Stimulated activated CD4-positive, alpha-beta T cell treated with anti-CD3 and anti-CD28 coated beads, Interleukin-15, amount 100 ng/mL, for 24 hours (primary cell): Measurements from ENCODE around the gene SGCD.

ENCODE experiments used
- DNase-seq: peaks from one replicate; pipeline ENCODE4 v3.0.0-alpha.2; 2020

SGCD gene

DNA sequence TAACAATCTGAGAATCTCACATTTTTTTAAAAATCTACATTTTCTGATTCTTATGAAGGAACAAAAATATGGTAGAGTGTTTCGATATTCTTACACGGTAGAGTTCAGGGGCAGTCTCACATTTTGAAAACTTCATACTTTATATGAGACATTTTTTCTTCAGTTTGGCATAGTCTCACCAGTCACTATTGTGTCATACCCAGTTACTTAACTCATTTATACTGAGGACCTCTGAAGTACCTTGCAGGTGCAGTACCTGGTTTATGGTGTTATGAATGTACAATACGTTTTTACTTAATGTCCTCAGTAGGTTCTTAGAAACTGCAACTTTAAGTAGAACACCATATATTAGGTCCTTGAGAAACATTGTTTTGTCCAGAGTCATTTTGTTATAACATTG lies 196.6 kb downstream of the SGCD start:
- no peak for DNase-seq

DNA sequence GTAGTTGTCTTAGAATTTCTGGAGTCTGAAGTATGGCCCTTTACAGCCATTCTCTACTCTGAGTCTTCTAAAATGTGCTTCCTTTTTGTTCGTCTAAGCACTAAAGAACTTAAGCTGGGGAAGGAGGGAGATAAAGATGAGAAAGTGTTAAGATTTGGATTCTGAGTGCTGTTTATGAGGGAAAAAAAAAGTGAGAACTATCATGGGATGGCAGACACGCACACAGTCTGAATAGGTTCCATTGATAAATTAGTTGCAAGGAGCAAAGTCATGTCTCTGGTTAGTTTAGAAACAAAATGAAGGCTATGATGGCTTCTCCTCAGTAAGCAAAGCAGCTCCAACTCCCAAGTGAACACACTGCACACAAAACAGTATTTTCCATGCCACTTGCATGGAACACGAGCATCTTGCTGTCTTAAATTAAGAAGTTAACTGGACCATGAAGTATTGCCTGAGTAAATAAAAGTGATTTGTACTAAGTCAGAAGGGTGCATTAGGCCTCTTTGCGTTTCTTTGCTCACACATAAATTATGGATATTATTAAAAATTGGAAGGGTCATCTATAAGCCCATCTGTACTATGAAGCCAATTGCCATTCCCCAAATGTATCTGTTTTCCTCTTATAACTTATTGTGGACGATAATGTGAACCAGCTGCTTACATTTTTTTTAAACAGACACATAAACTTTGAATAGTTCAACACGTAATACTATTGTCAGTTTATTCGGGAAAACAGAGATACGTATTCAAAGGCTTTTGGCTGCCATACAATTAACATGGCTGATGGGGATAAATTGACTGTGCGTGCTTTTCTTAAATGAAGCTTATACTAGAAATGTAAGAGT lies 199.3 kb downstream of the SGCD start:
- DNase-seq, result no peak

DNA sequence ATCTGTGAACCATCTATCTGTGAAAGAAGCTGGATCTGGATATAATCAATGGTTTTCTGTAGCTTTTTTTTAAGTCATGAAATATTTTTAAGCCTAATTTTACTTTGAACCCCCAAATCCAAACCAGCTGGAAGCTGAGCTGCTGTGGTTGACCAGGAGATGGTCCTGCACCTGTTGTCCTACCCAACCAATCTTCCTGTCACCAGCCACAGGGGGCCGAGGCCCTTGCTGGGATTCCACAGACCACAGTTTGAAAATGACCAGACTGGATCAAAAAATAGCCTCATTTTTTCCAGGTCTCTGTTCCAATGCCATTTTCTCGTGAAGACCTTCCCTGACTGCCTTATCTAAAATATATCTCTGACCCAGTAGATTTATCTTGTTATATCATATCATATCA lies 200.6 kb downstream of the SGCD start:
- no peak for DNase-seq

DNA sequence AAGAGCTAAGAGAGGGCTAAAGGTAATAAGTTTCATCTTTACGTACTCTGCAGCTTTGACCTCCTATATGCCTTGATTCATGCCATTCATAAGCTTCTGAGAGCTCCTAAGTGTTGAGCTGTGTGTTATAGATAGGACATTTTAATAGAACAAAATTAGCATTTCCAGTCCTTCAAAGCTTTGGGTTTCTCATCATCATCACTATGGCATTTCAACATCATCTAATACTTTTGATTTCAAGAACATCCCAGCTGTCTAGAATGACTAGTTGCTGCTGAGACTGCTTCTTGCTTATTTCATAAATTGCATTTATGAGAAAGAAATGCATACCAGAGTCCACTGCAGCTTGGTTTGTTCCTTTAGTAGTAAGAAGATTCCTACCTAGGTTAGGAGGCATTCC lies 201.7 kb downstream of the SGCD start:
- no peak for DNase-seq

DNA sequence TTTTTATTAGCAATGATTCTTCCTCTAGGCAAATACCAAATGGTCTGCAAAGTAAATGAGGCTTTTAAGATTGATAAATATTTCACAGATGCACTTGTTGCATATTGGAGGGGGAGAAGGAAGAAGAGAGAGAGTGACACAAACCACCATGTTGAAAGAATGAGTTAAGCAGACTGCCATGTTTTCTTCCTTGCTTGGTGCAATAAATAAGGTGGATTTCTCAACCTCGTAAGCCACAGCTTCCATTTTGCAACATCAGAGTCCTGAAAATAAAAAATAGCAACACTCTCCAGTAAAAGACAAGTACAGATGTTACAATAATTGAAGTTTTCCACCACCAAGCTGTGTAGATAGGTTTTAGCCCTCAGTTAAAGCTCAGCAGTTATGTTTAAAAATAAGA lies 202.9 kb downstream of the SGCD start:
- no peak for DNase-seq

DNA sequence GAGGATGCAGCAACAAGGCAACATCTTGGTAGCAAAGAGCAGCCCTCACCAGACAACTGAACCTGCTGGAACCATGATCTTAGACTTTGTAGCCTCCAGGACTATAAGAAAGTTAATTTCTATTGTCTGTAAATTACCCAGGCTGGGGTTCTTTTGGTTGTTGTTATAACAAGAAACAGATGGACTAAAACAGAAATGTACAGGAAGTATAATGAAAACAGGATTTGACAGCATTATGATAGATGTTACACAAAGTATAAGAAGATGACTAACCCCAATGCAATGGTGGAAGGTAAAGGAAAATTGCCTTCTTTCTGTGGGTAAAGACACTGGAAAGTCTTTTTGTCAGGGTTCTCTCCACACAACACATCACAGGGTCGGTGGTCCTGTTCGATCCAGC lies 204.2 kb downstream of the SGCD start:
- no peak for DNase-seq

DNA sequence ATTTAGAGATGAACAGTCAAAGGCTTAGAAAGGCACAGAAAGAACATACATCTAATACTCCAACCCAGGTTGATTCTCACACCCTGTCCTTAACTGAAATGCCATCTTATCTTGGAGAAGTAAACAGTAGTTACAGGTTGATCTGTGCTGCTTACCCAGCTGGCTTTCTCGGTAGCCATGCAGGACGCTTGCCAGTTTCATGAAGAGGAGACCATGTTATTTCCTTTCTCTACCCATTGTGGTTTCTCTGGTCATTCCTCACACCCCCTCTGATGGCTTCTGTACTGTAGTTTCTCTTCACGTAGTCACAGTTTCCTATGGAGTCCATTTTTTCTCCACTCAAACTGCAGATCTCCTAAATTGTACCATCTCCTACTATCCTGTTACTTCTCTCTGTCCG lies 206.0 kb downstream of the SGCD start:
- no peak for DNase-seq

DNA sequence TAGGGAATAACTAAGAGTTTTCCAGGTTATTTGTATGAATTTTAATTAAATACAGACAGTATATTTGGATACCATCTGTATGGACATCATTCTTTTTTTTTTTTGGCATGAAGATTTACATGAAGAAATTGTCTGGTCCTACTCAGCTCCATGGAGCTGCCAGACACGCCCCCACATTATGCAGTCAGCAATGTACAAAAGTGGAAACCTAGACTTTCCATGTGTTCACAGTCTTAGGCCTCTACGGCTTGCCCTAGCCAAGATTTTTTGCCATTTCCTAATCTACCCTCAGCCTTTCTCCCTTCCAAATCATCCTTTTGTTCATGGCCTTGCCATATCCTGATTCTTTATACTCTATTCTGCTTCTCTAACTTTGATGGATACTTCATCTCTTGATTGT lies 207.1 kb downstream of the SGCD start:
- no peak for DNase-seq

DNA sequence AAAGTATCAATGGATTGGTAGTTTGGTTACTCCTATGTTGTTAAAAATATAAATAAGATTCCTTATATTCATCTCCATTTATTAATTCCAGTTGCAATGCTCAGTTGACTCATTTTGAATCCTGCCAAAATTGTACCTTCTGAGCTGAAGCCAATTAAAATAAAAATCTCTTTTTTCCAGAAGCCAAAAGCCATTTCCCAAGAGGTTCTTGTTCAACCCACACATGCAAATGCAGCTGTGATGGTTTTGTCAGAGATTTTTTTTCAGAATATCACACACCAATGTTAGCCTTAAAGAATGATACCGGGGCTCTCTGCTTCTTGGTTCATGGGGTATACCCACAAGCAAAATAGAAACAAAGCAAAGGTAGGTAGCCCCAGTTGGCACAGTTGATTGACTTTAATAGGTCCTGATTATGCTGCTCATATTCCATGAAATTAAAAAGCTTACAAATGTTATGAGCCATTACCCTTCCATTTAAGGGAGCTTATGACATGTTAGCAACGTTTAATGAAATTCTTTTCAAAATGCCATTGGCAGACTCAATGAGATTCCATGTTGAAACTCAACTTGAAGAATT lies 208.0 kb downstream of the SGCD start:
- DNase-seq, result no peak

DNA sequence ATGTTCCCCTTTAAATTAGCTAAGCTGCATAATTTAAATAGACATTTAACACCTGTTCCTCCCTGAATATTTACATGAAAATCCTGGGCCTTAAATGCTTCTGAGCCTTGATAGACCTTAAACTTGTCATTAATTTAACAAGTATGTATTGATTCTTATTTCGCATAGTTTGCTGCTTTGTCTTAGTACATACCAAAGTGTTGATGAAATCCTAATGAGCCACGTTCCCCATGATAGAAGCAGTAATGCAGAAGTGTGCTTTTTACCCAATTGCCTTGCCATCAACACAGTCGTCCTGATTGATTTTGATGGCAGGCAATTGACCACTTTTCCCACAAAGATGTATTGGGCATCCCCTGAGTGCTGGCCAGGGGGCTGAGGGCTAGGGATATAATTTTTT lies 213.5 kb downstream of the SGCD start:
- DNase-seq, result no peak

DNA sequence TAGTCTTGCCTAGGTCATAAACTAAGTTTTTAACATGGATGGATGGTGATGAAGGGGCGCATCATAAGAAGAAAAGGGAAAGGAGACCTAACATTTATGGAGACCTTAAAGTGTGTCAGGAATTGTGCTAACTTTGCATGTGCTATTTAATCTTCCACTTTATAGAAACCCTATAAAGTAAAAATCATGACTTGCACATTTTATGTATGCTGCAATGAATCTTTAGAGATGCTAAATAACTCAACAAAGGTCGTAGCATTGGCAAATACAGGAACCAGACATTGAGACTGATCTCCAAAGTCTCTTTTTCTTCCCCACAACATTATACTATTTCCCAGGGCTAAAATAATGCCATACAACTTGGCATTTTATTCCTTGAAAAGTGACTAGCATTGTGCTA lies 214.6 kb downstream of the SGCD start:
- DNase-seq, result no peak

DNA sequence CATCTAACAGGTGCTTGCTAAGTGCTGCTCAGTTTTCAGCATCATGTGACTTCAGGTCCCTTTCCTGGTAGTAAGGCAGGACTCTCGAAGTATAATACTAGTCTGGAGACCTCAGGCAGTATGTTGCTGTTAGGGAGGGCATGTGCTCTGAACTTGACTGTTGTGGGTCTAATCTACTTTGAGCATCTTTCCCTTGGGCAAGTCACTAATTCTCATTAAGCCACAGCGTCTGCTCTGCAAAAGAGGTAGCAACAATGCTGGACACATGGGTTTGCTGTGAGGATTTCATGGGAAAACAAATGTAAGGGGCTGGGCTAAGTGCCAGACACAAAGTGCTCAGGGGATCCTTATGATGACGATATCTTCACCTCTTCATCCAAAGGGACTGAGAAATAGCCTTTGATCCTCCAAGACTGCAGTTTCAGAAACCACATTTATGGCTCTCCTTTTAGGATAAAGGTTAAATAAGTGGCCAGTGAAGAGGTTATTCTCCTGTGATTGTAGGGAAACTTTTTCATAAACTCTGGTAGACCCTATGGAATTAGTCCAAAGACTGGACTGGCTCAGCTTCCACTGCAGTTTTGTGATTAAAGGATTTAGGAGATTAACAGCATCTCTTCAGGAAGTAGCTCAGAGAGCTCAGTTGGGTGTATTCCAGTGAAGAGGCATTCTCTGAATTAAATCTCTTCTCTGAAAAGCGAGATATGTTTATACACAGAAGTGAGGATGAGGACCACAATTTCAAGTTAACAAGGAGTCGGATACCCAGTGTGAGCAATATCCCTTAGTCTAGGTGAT lies 216.6 kb downstream of the SGCD start:
- DNase-seq, result no peak

DNA sequence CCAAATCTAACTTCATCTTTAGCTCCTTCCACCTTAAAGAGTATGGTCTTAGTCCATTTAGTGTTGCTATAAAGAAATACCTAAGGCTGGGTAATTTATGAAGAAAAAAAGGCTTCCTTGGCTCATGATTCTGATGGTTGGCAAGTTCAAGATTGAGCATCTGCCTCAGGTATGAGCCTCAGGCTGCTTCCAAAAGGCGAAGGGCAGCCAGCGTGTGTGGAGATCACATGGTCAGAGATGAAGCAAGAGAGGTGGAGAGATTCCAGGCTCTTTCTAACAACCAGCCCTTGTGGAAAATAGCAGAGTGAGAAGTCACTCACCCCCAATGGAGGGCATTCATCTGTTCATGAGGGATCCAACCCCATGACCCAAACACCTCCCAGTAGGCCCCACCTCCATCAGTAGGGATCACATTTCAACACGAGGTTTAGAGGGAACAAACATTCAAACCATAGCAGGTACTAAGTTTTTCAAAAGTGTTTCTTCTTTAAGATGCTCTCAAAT lies 225.9 kb downstream of the SGCD start:
- DNase-seq, result no peak

DNA sequence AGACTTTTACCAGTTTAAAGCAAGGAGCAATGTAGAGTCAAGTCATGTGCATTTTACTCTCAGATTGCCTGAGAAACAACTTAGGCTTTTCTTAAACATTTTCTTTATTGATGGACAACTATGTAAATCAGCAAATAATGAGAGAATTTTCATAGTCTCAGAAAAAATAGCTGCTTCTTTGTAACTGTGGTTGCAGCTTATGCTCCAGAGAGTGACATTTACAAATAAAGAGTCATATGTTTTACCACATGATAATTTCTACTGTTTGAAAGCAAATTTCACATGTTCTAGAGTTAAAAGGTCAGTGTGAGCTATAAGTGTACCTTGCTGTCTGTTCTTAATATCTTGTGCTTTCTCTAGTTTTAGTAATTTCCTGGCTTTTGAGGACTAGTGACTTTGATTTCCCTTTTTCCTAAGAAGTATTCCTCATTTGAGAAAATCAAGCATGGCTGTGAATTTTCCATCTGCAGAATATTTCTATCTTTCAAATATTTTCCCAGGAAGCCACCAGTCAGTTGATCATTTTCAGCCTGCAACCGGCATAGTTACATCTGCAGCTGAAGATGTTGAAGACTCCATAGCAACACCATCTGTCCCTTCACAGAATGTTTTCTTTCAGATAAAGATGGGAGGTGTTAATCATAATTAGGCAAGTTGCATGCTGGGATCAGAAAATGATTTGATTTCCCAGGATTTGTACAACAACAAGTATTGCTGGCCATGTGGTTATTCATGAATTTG lies 229.9 kb downstream of the SGCD start:
- no peak for DNase-seq

DNA sequence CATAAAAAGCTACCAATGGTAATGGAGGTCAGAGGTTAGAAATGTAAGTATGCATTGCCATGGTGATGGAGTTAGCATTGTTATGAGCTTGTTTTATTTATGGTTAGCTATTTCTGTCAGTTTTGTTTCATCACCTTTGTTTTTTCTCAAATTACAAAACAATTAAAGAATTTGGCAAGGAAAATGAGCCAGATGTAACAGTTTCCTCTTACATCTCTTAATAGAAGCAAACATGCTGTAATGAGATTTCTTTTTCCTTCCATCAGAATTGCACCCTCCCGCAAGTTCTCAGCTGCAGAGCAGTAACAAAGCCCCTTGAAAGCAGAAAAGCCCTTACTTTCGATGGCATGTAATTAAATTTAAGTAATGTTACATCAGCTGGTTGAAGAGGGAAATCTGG lies 233.0 kb downstream of the SGCD start:
- DNase-seq, result no peak

DNA sequence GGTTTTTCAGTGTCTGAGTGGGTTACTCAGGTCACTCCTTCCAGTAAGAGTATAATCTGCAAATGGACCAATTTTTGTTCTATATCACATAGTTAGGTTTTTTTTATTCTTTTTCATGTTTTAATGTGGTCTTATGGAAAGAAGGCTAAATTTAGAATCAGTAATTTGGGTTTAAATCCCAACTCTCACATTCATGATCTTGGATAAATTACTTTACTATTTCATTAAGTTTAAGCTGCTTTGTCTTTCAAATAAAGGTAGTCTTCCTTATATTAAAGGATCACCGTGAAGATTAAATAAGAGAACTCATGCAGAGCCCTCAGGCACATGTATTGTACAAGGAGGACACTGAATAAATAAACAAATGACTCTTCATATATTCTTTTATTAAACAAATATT lies 234.7 kb downstream of the SGCD start:
- no peak for DNase-seq

DNA sequence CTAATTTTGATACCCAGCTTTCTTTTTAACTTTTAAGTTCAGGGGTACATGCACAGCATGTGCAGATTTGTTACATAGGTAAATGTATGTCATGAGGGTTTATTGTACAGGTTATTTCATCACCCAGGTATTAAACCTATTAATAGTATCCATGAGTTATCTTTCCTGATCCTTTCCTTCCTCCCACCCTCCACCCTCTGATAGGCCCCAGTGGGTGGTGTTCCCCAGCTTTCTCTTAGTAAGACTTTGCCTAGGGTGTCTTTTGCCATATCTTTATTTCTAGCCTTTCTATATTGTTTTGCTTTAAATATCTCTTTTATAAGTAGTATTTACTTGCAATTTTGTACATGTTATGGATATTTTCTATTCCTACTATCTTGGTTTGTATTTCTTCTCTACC lies 243.7 kb downstream of the SGCD start:
- no peak for DNase-seq

DNA sequence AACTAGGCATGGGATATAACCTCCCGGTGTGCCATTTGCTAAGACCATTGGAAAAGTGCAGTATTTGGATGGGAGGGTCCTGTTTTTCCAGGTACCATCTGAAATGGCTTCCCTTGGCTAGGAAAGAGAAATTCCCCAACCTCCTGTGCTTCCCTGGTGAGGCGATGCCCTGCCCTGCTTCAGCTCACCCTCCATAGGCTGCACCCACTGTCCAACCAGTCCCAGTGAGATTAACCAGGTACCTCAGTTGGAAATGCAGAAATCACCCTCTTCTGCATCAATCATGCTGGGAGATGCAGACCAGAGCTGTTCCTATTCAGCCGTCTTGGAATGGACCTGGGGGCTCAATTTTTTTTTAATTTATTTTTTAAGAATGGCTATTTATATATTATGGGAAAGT lies 254.8 kb downstream of the SGCD start:
- no peak for DNase-seq

DNA sequence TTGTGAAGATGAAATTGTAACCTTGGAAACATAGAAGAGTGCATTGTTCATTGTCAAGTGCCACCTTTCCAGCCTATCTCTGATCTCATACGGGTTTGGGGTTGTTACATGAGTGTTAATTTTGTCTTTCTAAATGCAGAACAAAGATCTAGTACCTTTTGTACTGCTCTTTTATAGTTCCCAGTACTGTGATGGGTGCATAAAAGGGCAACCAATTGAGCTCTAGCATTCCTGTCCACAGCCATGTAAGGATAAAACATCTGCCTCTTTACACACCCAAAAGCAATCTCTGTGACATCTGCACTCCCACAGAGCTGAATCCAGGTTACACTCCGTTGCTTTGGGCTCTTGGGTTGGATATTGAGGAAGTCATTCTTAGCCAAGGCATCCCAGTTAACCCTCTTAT lies 255.2 kb downstream of the SGCD start:
- no peak for DNase-seq

DNA sequence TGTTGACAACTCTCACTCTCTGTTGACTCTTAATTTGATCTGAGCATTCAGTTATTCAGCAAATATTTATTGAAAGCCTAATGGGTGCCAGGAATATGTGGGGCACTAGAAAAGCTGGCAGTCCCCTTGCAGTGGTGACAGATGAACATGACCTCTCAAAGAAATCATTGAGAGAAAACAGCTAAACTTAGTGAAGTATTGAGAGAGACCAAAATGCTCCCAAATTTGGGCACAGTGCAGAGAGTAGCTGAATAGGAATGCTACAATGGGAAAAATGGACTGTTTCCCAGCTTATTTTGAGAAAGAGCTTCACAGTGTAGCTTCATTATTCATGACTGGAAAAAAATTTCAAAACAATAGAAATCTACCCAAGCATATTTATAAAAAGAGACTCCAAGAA lies 257.9 kb downstream of the SGCD start:
- no peak for DNase-seq

DNA sequence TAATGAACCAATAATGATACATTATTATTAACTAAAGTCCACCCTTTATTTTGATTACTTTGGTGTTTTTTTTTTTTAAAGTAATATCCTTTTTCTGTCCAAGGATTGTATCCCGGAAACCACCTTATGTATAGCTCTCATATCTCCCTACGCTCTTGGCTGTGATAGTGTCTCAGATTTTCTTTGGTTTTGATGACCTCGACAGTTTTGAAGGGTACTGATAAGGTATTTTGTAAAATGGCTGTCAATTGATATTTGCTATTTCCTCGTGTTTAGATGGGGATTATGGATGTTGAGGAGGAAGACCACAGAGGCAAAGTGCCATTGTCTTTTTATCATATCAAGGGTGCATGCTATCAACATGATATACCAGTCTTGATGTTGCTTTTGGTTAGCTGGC lies 259.0 kb downstream of the SGCD start:
- no peak for DNase-seq

DNA sequence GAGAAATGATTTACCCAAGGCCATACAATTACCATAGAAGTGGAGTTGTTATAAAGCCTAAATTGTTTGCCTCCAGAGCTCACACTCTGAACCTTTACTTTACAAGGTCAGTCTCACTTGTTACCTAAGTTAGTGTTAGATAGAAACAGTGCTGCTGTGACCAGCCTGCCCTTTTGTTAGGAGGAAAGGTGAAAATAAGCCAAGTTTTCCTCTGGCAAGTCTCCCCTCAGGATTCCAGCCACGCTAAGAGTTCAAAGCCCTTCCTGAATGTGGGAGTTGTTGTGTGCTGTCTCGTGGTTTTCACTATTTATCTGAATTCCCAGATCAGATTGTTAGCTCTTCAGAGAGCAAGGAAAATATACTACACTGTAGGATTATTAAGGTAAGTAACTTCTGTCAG lies 260.0 kb downstream of the SGCD start:
- no peak for DNase-seq

DNA sequence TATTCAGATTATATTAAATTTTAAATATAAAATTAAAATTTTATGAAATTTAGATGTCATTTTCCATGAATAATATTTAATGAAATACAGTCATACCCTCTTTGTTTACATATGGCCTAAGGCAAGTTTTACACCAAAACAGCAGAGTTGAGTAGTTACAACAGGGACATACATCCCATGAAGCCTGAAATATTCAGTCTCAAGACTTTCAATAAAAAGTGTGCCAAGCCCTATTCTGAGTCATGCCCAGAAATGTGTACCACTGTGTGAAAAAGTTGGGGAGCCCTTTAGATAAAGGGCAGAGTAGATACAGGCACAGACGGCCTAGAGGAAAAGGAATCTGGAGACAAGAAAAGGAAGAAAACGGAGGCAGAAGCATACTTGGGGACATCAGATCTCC lies 261.3 kb downstream of the SGCD start:
- no peak for DNase-seq
